Measurements from ENCODE around the gene GTF2IRD1.
"Not testable (repeated sequence)": the region's sequence is repeated elsewhere in the genome, so short reads cannot be mapped to it uniquely, and the experiment has no call there.

- not testable (repeated sequence) for TF ChIP-seq CTCF, POLR2A, EP300 (IDR thresholded peaks at IDR 0.05)
Measured at GRCh38 chr7:74491490-74491889, 37.8 kb downstream of the GTF2IRD1 start.
